Chondrocyte (in vitro differentiated cells): ENCODE data around the gene CPLX3. TPM values are rescaled to one million over a fixed set of nuclear protein-coding genes. Genes with fewer than 3 reads are reported as not detected.

Experiments used
- DNase-seq: peaks from one replicate; pipeline ENCODE4 v3.0.0; 2021; ENCODE audit warnings: mixed read lengths, low spot score
- H3K27ac Mint-ChIP-seq: one replicate; pipeline ENCODE4 v1.8.0; 2021; ENCODE audit warnings: mild to moderate bottlenecking, moderate library complexity, mixed read lengths; ENCODE audit not compliant: unreplicated experiment
- H3K27me3 Mint-ChIP-seq: 2 replicates; pipeline ENCODE4 v1.8.0; 2021; ENCODE audit warnings: low read depth, mixed read lengths
- H3K36me3 Mint-ChIP-seq: 2 replicates; pipeline ENCODE4 v1.8.0; 2021; ENCODE audit warnings: low read depth, mixed read lengths
- H3K4me1 Mint-ChIP-seq: 2 replicates; pipeline ENCODE4 v1.8.0; 2021; ENCODE audit warnings: low read depth, mild to moderate bottlenecking, mixed read lengths
- H3K4me3 Mint-ChIP-seq: one replicate; pipeline ENCODE4 v1.8.0; 2021; ENCODE audit warnings: mild to moderate bottlenecking, moderate library complexity, mixed read lengths; ENCODE audit not compliant: unreplicated experiment
- H3K9me3 Mint-ChIP-seq: 2 replicates; pipeline ENCODE4 v1.8.0; 2021; ENCODE audit warnings: low read depth, mixed read lengths
- CTCF ChIP-seq: fragments of 200-600 bp; sonication (generic); IDR thresholded peaks from 2 replicates; pipeline ENCODE4 v1.5.0; 2021; ENCODE audit warnings: antibody characterized with exemption, mild to moderate bottlenecking, moderate library complexity
- total RNA-seq: library from RNA; stranded (reverse); gene quantifications from 3 replicates; pipeline ENCODE4 v1.2.1, GENCODE V29; 2021

The CPLX3 gene
- total RNA-seq, 1 donor from 2014 or later, result not detected

DNA sequence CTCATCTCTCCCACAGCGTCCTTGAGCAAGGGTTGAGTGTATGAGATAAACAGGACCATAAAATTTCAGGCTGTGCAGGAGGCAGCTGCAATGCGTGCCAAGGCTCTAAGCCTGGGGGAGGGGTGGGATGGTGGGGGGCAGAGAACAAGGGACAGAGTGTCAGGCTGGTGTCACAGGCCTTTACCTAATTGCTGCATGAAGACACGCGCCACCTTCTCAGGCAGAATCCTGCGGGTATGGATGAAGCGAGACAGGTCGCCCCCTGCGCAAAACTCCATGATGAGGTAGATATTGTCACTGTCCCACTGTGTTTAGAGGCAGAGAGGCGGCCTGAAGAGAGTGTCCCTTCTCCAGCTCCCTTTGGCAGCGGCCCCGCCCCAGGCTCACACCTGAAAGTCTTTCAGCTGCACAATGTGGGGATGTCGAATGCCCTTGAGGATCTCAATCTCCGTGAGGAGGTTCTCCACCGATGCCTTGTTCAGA, 15.5 kb downstream of the CPLX3 start:
- DNase-seq, result no peak
- no peaks in the 10 kb centered on the region for H3K9me3 Mint-ChIP-seq
- peak overlapping the region; percentile 90 for H3K4me3 Mint-ChIP-seq
- no peaks in the 10 kb centered on the region for H3K27me3 Mint-ChIP-seq
- TF ChIP-seq CTCF, result no peak
- H3K27ac Mint-ChIP-seq, result no peak overlapping the region
- H3K36me3 Mint-ChIP-seq, result peaks cover 8% of the 10 kb centered on the region
- peaks cover 22% of the 10 kb centered on the region for H3K4me1 Mint-ChIP-seq

GRCh38 chr15:74842581-74843444, 16.4 kb downstream of the CPLX3 start, which contains the start of gene ULK3:
Gene ULK3 (minus strand): TSS chr15:74843156. CDS start chr15:74843105, 51 bp downstream.
- no peaks in the 10 kb centered on the region for H3K9me3 Mint-ChIP-seq
- peak within 1 kb of the TSS; percentile 96 for H3K27ac Mint-ChIP-seq
- H3K36me3 Mint-ChIP-seq, result peaks cover 13% of the 10 kb centered on the region
- H3K4me1 Mint-ChIP-seq, result peaks cover 22% of the 10 kb centered on the region
- peak within 1 kb of the TSS; percentile 90 for H3K4me3 Mint-ChIP-seq
- H3K27me3 Mint-ChIP-seq, result no peaks in the 10 kb centered on the region
- TF ChIP-seq CTCF, result peak; percentile 81
- DNase-seq, result no peak

DNA sequence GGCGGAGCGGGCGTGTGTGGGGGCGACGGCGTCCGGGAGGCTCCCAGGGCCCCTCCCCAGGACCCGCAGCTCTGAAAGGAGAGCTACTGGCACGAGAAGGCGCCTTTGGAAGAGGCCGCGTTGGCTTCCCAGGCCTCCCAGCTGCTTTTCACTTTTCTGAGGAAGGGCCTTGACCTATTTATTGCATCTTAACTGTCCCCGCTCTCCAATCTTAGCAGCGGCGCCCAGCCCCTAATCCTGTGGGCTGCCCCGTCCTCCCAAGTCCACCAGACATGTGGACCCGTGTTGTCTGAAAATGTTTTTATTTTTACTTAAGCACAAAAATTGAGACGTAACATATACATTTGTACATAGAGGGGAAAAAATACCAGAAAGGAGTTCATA, 17.0 kb downstream of the CPLX3 start:
- no peak for DNase-seq
- Mint-ChIP-seq H3K27me3 (no peaks in the 10 kb centered on the region), H3K9me3 (no peaks in the 10 kb centered on the region)

GRCh38 chr15:74843891-74844299, 17.5 kb downstream of the CPLX3 start:
- H3K4me1 Mint-ChIP-seq, result peaks cover 22% of the 10 kb centered on the region
- no peak for DNase-seq
- H3K9me3 Mint-ChIP-seq, result no peaks in the 10 kb centered on the region
- peak overlapping the region; percentile 72 for H3K4me3 Mint-ChIP-seq
- H3K36me3 Mint-ChIP-seq, result peaks cover 15% of the 10 kb centered on the region
- H3K27me3 Mint-ChIP-seq, result no peaks in the 10 kb centered on the region
- no peak for TF ChIP-seq CTCF
- H3K27ac Mint-ChIP-seq, result no peak overlapping the region

More for the DNA sequence above, 17.0 kb downstream of the CPLX3 start:
- Mint-ChIP-seq H3K36me3 (peaks cover 15% of the 10 kb centered on the region), H3K27ac (peak overlapping the region; percentile 96), H3K4me1 (peaks cover 22% of the 10 kb centered on the region), H3K4me3 (peak overlapping the region; percentile 72)
- TF ChIP-seq CTCF, result no peak

- Mint-ChIP-seq H3K36me3 (peaks cover 18% of the 10 kb centered on the region), H3K27ac (no peak overlapping the region), H3K27me3 (no peaks in the 10 kb centered on the region), H3K4me3 (no peak overlapping the region), H3K4me1 (peaks cover 22% of the 10 kb centered on the region), H3K9me3 (no peaks in the 10 kb centered on the region)
- no peak for DNase-seq
- no peak for TF ChIP-seq CTCF
These were observed 18.1 kb downstream of the CPLX3 start for GRCh38 chr15:74844319-74845207.
